Activated naive CD4-positive, alpha-beta T cell treated with anti-CD3 and anti-CD28 coated beads, Interleukin-2, amount 10 ng/mL, durations not matched to agents 7 days and 5 days (primary cell): ENCODE results near the gene ITSN2.
A peak's percentile ranks its signal among the peaks of the same experiment; 100 is the strongest.
"Not testable (repeated sequence)": the region's sequence is repeated elsewhere in the genome, so short reads cannot be mapped to it uniquely, and the experiment has no call there.

Source experiments
- CTCF ChIA-PET: fragments of 350-600 bp; sonication (Branson Sonifier 250); formaldehyde crosslinking; loops from one replicate; lab custom pipeline; 2021; ENCODE audit warnings: antibody characterized with exemption; lab: Charles Lee
- DNase-seq: peaks from one replicate; pipeline ENCODE4 v3.0.0-alpha.2; 2020
- H3K27ac Mint-ChIP-seq: one replicate; pipeline ENCODE4 v1.8.0; 2021; ENCODE audit warnings: mild to moderate bottlenecking, moderate library complexity, mixed read lengths
- H3K27me3 Mint-ChIP-seq: one replicate; pipeline ENCODE4 v1.8.0; 2021; ENCODE audit warnings: mild to moderate bottlenecking, mixed read lengths
- H3K36me3 Mint-ChIP-seq: one replicate; pipeline ENCODE4 v1.8.0; 2021; ENCODE audit warnings: mixed read lengths
- H3K4me1 Mint-ChIP-seq: one replicate; pipeline ENCODE4 v1.8.0; 2021; ENCODE audit warnings: mixed read lengths
- H3K4me3 Mint-ChIP-seq: one replicate; pipeline ENCODE4 v1.8.0; 2021; ENCODE audit warnings: mild to moderate bottlenecking, moderate library complexity, mixed read lengths
- H3K9me3 Mint-ChIP-seq: one replicate; pipeline ENCODE4 v1.8.0; 2021; ENCODE audit warnings: mixed read lengths

Gene ITSN2

DNA sequence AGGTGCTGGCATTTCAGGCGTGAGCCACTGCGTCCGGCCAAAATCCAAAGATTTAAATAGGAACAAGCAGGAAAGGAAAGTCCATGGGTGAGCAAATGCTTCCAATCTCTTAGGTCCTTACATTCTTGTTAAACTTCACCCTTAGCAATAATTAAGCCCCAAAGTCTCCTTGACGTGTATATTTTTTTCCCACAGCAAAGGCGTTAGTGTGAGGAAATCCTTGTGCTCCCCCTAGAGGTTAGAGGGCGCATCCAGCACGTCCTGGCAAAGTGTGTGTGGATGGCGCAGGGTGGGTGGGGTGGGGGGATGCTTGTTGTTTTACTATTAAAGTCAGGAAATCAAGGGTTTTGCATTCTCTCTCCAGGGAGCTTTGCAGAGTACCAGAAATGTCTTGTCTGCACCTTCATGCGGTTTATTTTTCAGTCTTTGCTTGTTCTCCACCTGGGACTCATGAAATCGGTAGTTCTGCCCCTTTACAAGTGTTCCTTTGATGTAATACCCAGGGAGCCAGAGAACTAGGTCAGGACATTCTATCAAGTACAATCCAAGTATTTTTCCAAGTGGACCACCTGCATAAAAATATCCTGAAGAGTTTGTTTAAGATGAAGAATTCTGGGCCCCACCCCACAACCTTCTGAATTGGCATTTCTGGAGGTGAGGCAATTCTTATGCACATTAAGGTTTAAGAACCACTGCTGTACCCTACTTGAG is 22.2 kb upstream of the ITSN2 start:
- peaks cover 8% of the 10 kb centered on the region for H3K27me3 Mint-ChIP-seq
- H3K9me3 Mint-ChIP-seq: no peaks in the 10 kb centered on the region
- peak; percentile 70 for DNase-seq
- no peak overlapping the region for H3K4me3 Mint-ChIP-seq
- H3K27ac Mint-ChIP-seq: no peak overlapping the region
- H3K4me1 Mint-ChIP-seq: peaks cover 2% of the 10 kb centered on the region
- CTCF ChIA-PET: interaction anchor here (0.7 kb wide), 1 partner anchor 120 kb away, joined by 3 read pairs; no protein-coding TSS in a partner anchor
- no peaks in the 10 kb centered on the region for H3K36me3 Mint-ChIP-seq

DNA sequence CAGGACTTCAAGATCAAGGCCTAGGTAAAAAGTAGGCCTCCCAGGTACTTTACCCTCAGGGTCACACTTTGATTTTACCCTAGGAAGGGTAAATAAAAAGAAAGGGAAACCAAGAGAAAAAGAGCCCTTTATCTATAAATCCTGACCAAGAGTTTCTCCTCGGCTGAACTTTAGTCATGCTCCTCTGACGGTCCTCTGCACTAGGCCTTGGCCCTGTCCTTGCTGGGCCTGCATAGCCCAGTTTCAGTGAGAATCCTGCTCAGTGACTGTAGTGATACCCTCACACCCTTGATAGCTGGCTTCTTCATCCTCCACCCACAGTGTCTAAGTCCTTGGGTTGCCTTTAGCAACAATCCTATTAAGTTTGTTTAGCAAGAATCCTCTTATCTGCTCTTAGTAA is 20.5 kb upstream of the ITSN2 start:
- Mint-ChIP-seq H3K9me3 (no peaks in the 10 kb centered on the region), H3K27ac (no peak overlapping the region), H3K27me3 (peaks cover 8% of the 10 kb centered on the region), H3K36me3 (no peaks in the 10 kb centered on the region), H3K4me1 (peaks cover 2% of the 10 kb centered on the region), H3K4me3 (no peak overlapping the region)
- CTCF ChIA-PET: interaction anchor here (1.3 kb wide), 1 partner anchor 296 kb away, joined by 3 read pairs; the partner anchor contains the start of gene TP53I3
- no peak for DNase-seq

DNA sequence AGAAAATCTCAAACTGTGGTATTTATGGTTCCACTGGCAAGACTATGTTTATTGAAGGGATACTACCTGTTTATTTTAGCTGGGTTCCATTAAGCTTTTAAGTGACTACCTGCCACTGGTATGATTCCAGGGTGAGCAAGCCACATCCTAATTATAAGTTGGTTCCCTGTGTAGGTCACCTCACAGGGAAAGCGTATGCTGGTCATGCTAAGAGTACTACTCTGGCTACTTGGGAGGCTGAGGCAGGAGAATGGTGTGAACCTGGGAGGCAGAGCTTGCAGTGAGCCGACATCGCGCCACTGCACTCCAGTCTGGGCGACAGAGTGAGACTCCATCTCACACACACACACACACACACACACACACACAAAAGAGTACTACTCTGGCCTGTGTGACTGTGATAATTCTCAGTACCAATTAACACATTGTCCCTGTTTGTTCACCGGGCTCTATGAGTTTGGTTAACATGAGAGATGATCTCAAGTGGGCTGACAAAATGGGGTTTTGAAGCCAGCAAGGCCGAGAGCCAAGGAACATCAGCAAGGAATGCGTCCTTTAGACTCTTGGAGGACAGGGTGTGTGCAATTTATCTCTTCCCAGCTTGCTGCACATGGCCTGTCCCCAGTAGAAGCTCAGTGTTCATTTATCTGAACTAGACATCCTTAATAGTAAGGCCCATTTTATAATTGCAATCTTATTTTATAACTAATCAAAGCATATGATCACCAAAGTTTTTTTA is 15.2 kb upstream of the ITSN2 start:
- H3K27me3 Mint-ChIP-seq: peaks cover 8% of the 10 kb centered on the region
- no peaks in the 10 kb centered on the region for H3K9me3 Mint-ChIP-seq
- CTCF ChIA-PET: no interaction called here
- H3K36me3 Mint-ChIP-seq: no peaks in the 10 kb centered on the region
- DNase-seq: no peak
- H3K4me1 Mint-ChIP-seq: no peaks in the 10 kb centered on the region
- H3K27ac Mint-ChIP-seq: no peak overlapping the region
- H3K4me3 Mint-ChIP-seq: no peak overlapping the region

DNA sequence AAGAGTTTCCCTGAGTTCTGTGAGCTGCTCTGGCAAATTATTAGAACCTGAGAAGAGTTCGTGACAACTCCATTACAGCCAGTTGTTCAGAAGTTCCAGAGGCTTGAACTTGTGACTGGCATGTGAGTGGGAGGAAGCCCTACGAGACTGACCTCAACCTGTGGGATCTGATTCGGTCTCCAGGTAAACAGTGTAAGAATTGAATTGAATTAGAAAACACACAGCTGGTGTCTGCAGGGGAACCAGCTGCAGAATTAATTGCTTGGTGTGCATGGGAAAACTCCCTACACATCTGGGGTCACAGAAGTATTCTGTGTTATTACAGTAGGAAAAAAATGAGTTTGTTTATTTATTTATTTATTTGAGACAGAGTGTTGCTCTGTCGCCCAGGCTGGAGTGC is 14.0 kb upstream of the ITSN2 start:
- CTCF ChIA-PET: no interaction called here
- Mint-ChIP-seq H3K27ac (no peak overlapping the region), H3K36me3 (no peaks in the 10 kb centered on the region), H3K4me1 (no peaks in the 10 kb centered on the region), H3K9me3 (no peaks in the 10 kb centered on the region), H3K4me3 (no peak overlapping the region), H3K27me3 (peaks cover 8% of the 10 kb centered on the region)
- no peak for DNase-seq

DNA sequence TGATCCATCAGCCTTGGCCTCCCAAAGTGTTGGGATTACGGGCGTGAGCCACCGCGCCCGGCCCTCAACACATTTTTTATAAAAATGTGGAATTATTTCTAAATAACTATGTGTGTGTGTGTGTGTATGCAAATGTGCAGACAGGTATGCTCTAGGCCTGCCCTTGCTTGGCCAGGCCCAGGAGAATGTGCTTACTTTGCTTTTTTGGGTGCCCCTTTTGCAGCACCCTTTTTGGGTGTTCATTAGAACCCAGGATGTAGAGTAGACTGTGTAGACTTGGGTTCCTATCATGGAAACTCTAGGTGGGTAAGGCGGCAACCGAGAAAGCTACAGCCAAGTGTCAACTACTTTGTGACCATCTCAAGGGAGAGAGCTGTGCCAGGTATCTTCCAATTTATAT is 11.7 kb upstream of the ITSN2 start:
- Mint-ChIP-seq H3K27ac (no peak overlapping the region), H3K9me3 (no peaks in the 10 kb centered on the region), H3K36me3 (no peaks in the 10 kb centered on the region), H3K4me3 (no peak overlapping the region), H3K27me3 (no peaks in the 10 kb centered on the region), H3K4me1 (no peaks in the 10 kb centered on the region)
- CTCF ChIA-PET: no interaction called here
- no peak for DNase-seq

DNA sequence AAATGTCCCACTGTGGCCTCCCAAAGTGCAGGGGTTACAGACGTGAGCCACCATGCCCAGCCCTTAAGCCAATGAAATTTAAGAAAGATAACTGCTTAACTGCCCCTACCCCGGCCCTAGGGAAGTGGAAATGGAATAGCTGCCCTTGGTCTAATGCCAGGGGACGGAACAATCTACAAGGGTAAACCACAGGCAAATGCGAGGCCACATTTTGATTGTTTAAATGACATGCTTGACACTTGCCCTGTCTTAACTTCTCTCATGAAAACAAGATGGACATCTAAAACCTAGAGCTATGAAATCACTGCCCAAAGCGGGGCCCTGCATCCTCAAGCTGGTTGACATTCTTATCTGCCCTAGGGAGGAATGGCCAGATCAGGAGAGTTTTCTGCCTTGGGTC is 5.5 kb upstream of the ITSN2 start:
- Mint-ChIP-seq H3K36me3 (peaks cover 1% of the 10 kb centered on the region), H3K4me1 (peaks cover 4% of the 10 kb centered on the region), H3K4me3 (no peak overlapping the region), H3K27ac (no peak overlapping the region), H3K9me3 (no peaks in the 10 kb centered on the region), H3K27me3 (peaks cover 7% of the 10 kb centered on the region)
- no peak for DNase-seq
- CTCF ChIA-PET: no interaction called here

DNA sequence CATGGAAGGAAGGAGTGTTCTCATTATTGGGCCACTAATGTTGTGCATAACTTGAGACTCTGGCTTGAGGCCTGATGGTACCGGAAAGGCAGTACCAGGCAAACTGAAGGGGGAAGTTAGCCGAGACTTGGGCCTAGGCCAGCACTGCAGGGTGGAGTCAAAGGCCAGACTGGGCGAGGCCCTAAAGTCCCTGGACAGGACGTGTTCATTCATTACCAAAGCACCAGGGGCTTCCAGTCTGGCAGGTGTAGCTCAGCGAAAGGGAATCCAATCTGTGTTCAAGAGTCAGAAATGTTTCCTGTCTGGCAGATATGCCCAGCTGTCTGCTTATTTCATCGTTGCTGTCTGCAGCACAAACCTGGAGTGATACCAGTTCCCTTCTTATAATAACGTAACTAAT is 4.7 kb upstream of the ITSN2 start:
- no peak for DNase-seq
- Mint-ChIP-seq H3K4me3 (no peak overlapping the region), H3K9me3 (no peaks in the 10 kb centered on the region), H3K27me3 (peaks cover 7% of the 10 kb centered on the region), H3K4me1 (peaks cover 7% of the 10 kb centered on the region), H3K36me3 (peaks cover 1% of the 10 kb centered on the region), H3K27ac (no peak overlapping the region)
- CTCF ChIA-PET: no interaction called here

DNA sequence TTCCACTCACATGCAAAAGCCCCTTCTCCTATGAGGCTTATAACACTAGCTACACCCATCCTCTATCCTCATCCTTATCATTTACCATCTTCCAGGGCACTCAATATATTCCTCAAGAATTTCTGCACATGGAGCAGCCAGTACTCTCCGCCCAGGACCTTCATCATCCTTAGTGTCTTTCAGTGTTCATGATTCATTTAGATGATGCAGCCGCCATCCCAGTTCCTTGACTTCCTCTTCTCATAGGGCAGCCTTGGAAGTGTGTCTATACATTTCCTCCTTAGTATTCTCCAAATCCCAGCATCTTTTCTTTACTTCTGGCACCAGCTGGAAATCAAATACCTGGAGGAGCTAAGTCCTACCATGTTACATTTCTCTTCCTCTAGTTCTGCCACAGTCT is 3.0 kb upstream of the ITSN2 start:
- H3K9me3 Mint-ChIP-seq: no peaks in the 10 kb centered on the region
- H3K27me3 Mint-ChIP-seq: peaks cover 7% of the 10 kb centered on the region
- H3K4me1 Mint-ChIP-seq: peaks cover 15% of the 10 kb centered on the region
- no peak overlapping the region for H3K4me3 Mint-ChIP-seq
- H3K27ac Mint-ChIP-seq: no peak overlapping the region
- peaks cover 2% of the 10 kb centered on the region for H3K36me3 Mint-ChIP-seq
- CTCF ChIA-PET: no interaction called here
- no peak for DNase-seq

DNA sequence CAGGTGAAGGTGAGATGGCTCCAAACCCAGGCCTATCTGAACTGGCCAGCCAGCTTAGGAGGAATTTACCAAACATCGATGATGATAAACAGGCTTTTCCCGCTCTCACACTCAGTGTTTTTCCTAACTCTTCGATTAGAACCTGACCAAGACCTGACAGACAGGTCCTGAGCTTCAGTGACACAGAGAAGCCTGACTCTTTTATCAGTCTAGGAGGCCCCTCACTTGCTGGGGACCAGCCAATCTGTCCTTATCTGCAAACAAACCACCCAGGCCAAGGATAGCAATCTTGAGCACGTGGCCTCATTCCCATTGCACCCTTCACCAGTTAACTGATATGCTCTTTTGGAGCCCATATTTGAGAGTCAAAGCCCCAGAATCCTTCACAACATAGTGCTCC is 1.9 kb upstream of the ITSN2 start:
- Mint-ChIP-seq H3K36me3 (peaks cover 5% of the 10 kb centered on the region), H3K27ac (no peak overlapping the region), H3K9me3 (no peaks in the 10 kb centered on the region), H3K4me3 (no peak overlapping the region), H3K4me1 (peaks cover 21% of the 10 kb centered on the region), H3K27me3 (peaks cover 7% of the 10 kb centered on the region)
- CTCF ChIA-PET: no interaction called here
- DNase-seq: no peak

DNA sequence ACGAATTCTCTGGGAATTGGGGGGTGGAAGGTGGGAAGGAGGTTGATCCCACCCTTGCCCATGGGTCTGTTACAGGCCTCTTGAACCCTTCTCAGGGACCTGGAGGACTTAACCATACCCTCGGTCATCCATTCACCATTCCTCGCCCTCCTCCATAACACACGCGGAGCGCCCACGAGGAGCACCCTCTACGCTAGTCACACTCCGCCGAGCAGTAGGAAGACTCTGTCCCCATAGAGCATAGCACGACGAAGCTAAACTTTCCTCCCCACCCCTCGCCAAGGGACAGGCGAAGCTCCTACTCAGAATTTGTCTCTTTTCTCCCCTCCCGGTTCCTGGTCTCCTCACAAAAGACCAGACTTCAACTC is 611 bp upstream of the ITSN2 start:
- peak overlapping the region; percentile 78 for H3K4me3 Mint-ChIP-seq
- no peak for DNase-seq
- peaks cover 25% of the 10 kb centered on the region for H3K4me1 Mint-ChIP-seq
- CTCF ChIA-PET: interaction anchor here (2.9 kb wide), 1 partner anchor 434 kb away, joined by 7 read pairs; the partner anchor contains the start of gene ATAD2B
- peak overlapping the region; percentile 92 for H3K27ac Mint-ChIP-seq
- peaks cover 11% of the 10 kb centered on the region for H3K36me3 Mint-ChIP-seq
- no peaks in the 10 kb centered on the region for H3K9me3 Mint-ChIP-seq
- H3K27me3 Mint-ChIP-seq: peaks cover 7% of the 10 kb centered on the region

DNA sequence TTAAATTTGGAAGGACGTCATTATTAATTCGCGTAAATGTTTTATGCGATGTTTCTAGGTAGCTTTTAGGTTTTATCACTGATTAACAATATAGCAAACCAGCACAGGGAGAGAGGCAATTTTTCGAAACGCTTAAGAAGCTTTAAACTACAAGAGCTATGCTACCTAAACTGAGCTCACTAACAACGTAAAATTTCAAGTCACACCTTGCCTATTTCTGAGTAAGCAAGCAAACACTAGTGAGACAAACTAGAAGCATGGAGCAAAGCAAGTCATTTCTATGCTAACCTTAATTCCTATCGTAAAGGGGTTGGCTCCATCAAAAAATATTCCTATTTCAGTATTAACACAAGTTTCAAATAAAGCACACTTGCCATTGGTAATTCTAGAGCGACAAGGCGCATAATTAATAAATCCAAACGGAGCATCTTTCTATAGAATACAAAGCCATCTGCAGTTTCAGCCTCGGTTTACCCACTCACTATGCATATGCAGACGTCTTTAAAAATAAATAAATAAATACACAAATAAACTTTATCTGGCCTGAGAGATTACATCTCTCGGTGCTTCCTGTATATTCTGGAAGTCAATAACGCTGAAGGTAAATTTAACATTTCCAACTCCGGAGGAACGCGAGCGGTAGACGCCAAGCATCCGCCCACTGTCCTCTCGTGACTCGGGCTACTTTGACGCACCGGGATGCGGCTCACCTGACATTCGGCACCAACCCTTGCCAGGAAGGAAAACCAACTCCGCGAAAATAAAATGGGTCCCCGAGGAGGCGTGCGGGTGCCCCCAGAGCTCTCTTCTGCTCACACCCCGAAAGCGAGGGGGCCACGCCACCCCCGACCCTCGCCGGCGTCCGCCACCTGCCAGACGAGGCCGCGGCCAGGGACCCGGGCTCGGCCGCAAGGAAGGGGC is 947 bp downstream of the ITSN2 start:
- Mint-ChIP-seq H3K9me3 (no peaks in the 10 kb centered on the region), H3K27ac (peak overlapping the region; percentile 93), H3K27me3 (peaks cover 7% of the 10 kb centered on the region), H3K36me3 (peaks cover 17% of the 10 kb centered on the region), H3K4me1 (peaks cover 36% of the 10 kb centered on the region), H3K4me3 (peak overlapping the region; percentile 86)
- CTCF ChIA-PET: interaction anchor here (0.8 to 2.9 kb wide), 2 partner anchors 8 to 432 kb away, joined by 3 to 7 read pairs; partner anchors contain the start of gene ATAD2B
- DNase-seq: peak; percentile 73

DNA sequence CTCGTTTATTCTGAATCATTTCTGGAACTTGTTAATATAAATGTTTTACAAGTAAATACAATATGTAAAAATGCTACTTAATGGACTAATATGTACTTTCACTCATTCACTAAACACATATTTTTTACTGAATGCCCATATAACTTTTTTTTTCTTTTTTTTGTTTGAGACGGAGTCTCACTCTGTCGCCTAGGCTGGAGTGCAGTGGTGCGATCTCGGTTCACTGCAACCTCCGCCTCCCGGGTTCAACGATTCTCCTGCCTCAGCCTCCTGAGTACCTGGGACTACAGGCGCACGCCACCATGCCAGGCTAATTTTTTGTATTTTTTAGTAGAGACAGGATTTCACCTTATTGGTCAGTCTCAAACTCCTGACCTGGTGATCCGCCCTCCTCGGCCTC is 2.6 kb downstream of the ITSN2 start:
- Mint-ChIP-seq H3K36me3 (peaks cover 17% of the 10 kb centered on the region), H3K4me3 (peak overlapping the region; percentile 56), H3K4me1 (peaks cover 43% of the 10 kb centered on the region)
- DNase-seq, CTCF ChIA-PET, H3K27ac Mint-ChIP-seq, H3K9me3 Mint-ChIP-seq, H3K27me3 Mint-ChIP-seq: not testable (repeated sequence)

DNA sequence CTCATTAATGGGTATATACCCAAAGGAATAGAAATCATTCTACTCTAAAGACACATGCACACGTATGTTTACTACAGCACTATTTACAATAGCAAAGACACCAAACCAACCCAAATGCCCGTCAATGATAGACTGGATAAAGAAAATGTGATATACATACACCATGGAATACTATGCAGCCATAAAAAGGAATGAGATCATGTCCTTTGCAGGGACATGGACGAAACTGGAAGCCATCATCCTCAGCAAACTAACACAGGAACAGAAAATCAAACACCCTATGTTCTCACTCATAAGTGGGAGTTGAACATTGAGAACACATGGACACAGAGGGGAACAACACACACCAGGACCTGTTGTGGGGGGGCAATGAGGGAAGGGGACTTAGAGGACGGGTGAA is 3.2 kb downstream of the ITSN2 start:
- not testable (repeated sequence) for H3K4me3 Mint-ChIP-seq

DNA sequence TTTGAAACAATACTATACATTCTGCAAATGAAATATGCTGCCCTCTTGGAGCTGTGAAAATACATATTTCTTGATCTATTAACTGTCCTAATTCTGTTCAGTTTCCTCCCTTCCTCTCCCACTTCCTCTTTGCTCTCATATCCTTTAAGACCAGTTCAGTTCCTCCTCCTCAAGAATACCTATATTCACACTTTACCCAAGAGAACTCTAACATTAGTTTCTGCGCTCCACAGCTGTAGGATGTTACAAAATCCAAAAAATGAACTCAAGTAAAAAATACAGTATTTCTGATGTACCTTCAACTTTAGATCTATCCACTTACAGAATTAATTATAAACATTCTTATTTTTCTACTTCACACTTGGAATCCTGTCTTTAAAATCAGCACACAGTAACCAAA is 5.4 kb downstream of the ITSN2 start:
- Mint-ChIP-seq H3K36me3 (peaks cover 19% of the 10 kb centered on the region), H3K9me3 (no peaks in the 10 kb centered on the region), H3K27ac (no peak overlapping the region), H3K4me1 (peaks cover 52% of the 10 kb centered on the region), H3K27me3 (no peaks in the 10 kb centered on the region), H3K4me3 (no peak overlapping the region)
- CTCF ChIA-PET: no interaction called here
- no peak for DNase-seq

More for the DNA sequence above, 3.2 kb downstream of the ITSN2 start:
- H3K9me3 Mint-ChIP-seq, H3K27me3 Mint-ChIP-seq, DNase-seq, CTCF ChIA-PET, H3K27ac Mint-ChIP-seq: not testable (repeated sequence)
- Mint-ChIP-seq H3K4me1 (peaks cover 47% of the 10 kb centered on the region), H3K36me3 (peaks cover 17% of the 10 kb centered on the region)
